Tibial nerve (tissue), 4 donors: ENCODE data around the gene NCAPG2.

Source experiments
- EP300 ChIP-seq, 2 donors: sonication (generic); formaldehyde crosslinking; IDR thresholded peaks; one replicate each; pipeline ENCODE4 v1.6.1; 2017; ENCODE audit warnings: antibody characterized with exemption in 2 of 2, mild to moderate bottlenecking in 1 of 2
- POLR2A ChIP-seq, 2 donors: fragments of 450-650 bp; IDR thresholded peaks; one replicate each; pipeline ENCODE4 v1.6.1; 2017; ENCODE audit warnings: antibody characterized with exemption in 2 of 2, mild to moderate bottlenecking in 2 of 2, moderate library complexity in 2 of 2
- TF ChIP-seq, protein P1 (sequence below), 5 experiments: fragments of 200-600 bp in 3 of 5; fragments of 450-650 bp in 2 of 5; sonication (generic) in 3 of 5; IDR thresholded peaks; one replicate each; pipeline ENCODE4 v1.5.1; 2016 to 2019; ENCODE audit warnings: antibody characterized with exemption in 5 of 5, mild to moderate bottlenecking in 3 of 5, moderate library complexity in 2 of 5

DNA sequence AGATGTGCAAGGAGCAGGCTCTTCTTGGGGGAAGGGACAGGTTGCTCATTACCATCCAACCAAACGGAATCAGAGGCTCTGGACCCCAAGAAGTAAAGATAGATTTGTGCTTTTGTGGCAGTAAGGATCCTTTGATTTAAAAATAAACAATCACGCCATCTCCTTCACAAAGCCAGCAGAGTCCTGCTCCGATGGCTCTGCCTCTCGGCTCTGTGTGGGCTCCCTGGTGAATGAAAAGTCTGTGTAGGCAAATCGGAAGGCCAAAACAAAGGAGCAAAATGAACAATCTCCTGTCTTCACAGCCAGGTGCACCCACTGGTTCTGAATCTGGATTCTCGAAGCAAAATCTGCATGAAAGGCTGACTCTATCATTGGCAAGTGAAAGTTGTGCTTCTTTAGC is 120.8 kb downstream of the NCAPG2 start:
- TF ChIP-seq, protein P1, sequence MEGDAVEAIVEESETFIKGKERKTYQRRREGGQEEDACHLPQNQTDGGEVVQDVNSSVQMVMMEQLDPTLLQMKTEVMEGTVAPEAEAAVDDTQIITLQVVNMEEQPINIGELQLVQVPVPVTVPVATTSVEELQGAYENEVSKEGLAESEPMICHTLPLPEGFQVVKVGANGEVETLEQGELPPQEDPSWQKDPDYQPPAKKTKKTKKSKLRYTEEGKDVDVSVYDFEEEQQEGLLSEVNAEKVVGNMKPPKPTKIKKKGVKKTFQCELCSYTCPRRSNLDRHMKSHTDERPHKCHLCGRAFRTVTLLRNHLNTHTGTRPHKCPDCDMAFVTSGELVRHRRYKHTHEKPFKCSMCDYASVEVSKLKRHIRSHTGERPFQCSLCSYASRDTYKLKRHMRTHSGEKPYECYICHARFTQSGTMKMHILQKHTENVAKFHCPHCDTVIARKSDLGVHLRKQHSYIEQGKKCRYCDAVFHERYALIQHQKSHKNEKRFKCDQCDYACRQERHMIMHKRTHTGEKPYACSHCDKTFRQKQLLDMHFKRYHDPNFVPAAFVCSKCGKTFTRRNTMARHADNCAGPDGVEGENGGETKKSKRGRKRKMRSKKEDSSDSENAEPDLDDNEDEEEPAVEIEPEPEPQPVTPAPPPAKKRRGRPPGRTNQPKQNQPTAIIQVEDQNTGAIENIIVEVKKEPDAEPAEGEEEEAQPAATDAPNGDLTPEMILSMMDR (IDR thresholded peaks at IDR 0.05): no peak
- TF ChIP-seq POLR2A (IDR thresholded peaks at IDR 0.05) (no peak), EP300 (IDR thresholded peaks at IDR 0.05) (no peak)
